AG08395 (cell line): ENCODE data around the gene IQCB1.
"Not testable (repeated sequence)": the region's sequence is repeated elsewhere in the genome, so short reads cannot be mapped to it uniquely, and the experiment has no call there.

Experiments used
- DNase-seq: peaks from one replicate; pipeline ENCODE4 v3.0.0; 2012; ENCODE audit warnings: mixed read lengths, low spot score

Gene IQCB1

DNA sequence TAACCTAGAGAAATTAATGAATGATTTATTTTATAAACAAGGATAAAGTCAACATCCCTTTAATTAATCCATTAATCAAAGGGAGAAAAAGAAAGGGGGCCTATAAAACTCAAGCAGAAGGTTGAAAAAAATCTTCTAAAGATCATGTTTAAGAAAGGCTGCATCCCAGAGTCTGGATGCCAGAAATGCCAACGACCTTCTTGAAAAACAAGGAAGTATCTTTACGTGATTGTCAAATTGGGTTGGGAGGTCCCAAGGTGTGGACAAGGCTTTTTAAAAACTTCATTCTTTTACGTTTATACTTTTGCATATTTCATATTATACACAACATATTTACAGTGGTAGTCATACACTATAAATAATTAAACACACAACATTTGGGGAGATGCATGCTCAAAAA lies 86.9 kb downstream of the IQCB1 start:
- no peak for DNase-seq

DNA sequence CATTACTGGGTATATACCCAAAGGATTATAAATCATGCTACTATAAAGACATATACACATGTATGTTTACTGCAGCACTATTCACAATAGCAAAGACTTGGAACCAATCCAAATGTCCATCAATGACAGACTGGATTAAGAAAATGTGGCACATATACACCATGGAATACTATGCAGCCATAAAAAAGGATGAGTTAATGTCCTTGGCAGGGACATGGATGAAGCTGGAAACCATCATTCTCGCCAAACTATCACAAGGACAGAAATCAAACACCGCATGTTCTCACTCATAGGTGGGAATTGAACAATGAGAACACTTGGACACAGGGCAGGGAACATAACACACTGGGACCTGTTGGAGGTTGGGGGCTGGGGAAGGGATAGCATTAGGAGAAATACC lies 91.8 kb downstream of the IQCB1 start:
- not testable (repeated sequence) for DNase-seq

DNA sequence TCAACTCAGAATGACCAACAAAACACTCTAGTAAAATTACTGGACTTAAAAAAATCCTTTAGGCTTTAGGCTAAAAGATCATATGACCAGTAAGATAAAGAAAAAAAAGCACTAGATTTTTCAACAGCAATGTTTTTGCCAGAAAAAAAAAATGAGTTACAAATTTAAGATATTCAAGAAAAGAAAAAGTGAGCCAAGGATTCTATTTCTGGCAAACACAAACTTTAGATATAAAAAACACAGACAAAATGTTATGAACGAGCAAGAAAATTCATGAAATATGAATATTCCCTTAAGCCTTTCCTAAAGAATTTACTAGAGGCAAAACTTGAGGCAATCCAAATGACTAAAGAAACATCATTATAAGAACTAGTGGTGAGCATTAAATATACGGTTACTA lies 94.0 kb downstream of the IQCB1 start:
- no peak for DNase-seq

DNA sequence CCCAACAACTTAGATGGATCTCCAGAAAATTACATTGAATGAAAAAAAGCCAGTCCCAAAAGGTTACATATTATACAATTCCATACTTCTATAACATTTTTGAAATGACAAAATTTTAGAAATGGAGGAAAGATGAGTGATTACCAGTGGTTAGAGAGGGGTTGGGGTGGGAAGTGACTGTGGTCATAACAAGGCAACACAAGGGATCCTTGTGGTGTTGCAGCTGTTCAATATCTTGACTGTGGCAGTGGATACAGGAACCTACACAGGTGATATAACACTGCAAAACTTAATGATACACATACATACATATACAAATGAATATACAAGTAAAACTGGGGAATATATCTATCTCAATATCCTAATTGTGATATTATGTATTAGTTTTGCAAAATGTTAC lies 95.0 kb downstream of the IQCB1 start:
- no peak for DNase-seq

DNA sequence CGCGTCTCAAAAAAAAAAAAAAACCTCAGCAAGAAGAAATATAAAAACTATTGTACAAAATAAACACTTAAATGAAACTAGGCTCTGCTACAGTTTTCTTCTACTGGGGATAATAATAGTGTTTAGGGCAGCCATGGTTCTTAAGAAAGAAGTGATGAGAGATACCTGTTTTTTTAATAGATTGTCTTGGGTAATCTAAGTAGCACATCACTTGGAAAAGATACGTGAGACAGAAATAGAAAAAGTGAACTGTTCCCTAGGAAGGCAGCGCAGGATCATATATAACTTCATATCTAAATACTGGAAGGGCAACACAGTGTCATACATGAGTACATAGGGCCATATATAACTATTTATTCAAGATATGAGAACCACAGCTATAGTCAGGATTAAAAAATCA lies 97.2 kb downstream of the IQCB1 start:
- DNase-seq: no peak

DNA sequence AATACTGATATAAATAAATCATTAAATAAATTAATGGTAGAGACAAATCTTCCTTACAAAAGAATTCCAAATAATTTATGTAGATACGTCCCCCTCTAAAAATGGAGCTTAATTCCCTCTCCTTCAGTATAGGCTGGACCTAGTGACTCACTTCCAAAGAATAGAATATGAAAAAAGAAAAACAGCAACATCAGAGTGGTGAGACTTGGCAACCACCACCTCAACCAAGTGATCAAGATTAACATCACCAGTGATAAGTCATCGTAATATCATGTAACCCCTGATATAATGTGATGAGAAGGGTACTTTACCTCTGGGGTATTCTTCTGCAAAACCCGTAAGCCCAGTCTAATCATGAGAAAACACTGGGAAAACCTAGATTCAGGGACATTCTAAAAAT lies 98.7 kb downstream of the IQCB1 start:
- DNase-seq: no peak

DNA sequence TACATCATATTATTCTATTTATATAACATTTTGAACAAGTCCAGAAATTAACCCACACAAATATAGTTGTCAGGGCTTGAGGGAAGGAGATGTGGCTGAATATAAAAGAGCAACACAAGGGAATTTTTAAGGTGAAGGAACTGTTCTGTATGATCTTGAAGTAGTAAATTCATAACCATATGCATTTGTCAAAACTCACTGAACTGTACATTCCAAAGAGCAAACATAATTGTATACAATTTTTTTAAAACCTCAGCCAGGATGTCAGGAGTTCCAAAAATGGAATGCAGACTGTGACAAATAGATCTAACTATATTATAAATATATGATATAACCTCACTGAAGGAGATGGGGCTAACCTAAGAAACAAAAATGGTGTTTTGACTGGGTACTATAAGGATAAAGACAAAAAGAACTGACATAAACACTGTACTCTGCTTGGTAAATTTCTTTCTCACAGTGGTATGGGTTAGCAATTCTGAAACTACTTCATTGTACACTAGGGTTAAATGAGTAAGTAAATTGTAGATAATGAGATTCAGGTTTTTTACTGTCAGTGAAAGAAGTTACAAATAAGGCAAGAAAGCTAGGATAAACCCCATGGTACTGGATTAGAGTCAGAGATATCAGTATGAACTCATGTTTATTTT lies 99.7 kb downstream of the IQCB1 start:
- no peak for DNase-seq

DNA sequence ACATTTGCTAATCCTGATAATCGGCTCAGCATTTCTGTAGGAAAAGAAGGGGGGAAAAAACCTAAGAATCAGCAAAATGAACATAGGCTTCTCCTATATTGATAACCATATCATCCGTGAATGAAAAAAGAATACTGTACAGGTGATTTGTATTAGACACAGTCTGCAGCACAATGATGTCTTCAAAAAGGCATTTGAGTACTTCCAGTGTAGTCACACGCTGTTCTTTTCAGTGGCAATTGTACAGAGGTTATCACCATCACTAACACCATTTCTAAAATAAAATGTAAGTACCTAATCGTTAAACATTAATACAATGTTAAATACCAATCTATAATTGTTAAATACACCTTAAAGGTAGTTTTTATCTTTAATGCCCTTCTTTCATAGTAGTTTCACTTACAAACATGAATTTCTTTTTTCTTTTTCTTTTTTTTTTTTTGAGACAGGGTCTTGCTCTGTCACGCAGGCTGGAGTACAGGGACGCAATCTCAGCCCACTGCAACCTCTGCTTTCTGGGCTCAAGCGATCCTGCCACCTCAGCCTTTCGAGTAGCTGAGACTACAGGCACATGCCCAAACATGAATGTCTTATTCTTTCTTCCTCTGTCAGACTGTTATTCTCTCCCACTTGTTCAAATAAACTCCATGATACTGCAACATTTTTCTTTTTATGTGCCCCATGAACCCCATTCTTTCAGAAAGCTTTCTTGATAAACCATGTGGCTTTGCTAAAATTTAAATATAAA lies 103.7 kb downstream of the IQCB1 start:
- DNase-seq: no peak

DNA sequence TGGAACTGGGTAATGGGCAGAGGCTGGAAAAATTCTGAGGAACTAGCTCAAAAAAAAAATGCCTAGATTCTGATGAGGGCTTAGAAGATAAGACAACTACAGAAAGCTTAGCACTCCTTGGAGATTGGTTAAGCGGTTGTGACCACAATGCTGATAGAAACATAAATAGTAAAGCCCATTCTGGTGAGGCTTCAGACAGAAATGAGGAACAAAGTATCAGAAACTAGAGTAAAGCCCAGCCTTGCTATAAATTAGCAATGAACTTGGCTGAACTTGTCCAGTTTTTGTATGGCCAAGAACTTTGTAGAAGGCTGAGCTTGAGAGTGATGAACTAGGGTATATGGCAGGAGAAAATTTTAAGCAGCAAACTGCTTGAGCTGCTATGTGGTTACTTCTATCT lies 110.7 kb downstream of the IQCB1 start:
- DNase-seq: no peak

DNA sequence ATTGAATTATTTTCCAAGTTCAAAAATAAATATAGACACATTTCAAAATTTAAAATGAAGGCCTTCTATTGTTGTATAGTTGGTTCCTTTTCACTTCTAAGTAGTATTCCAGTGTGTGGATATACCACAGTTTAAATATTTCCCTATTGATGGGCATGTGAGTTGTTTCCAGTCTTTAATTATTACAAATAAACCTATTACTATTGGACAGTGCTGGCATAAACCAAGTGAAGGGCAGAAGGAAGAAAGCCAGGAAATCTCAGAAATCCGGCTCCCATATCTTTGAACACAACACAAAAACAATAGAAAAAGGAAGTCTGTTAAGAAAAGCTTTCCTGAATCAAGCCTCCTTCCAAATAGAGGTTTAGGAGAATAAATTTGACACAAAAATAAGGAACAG lies 111.4 kb downstream of the IQCB1 start:
- DNase-seq: no peak

DNA sequence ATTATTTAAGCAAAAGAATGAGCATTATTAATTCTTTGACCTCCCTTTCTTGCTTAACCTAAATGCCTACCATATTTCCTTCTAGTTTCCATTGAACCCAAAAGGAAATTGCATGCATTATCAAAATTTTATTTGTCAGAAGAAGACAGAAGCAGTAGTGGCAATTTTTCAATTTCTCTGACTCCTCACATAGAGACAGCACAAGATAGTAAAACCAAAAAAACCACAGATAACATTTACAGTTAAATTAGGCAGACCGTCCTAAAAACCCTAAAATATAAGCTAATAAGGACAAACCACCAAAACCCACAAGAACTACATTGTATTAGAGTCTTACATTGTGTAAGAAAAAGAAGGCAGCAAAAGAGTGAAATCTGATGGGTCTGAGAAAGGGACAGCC lies 112.4 kb downstream of the IQCB1 start:
- no peak for DNase-seq

DNA sequence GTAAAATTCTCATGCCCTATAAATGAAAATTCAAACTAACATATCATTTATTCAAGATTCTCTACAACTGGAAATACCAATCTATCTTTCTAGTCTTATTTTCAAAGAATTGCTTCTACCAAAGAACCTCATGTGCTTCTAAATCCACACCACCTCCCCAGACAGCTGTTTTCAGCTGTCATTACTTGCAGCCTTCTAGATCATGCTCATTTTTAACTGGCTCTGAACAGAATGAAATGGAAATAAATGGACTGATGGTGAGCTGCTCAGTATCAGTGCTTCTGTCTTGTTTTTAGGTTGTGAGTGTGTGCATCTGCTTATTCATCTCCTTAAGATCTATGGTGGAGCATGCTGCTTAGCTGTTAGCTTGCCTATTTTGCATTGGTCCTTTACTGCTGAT lies 114.7 kb downstream of the IQCB1 start:
- DNase-seq: no peak
